ENCODE data around the gene ABCC6.

Gene ABCC6

DNA sequence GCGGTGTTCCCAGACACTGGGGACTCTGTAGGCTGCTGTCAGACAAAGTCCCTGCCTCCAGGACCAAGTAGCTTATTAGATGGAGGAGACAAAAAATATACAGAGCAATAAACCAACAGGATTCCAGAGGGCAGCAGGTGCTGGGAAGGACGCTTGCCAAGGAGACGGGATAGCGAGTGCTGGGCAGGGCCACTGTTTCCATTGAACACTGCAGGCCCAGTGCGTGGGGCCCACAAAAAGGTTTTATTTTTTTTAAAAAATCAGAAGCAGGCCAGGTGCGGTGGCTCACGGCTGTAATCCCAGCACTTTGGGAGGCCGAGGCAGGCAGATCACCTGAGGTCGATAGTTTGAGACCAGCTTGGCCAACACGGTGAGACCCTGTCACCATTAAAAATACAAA is 84.2 kb downstream of the ABCC6 start:
- no peak for DNase-seq

DNA sequence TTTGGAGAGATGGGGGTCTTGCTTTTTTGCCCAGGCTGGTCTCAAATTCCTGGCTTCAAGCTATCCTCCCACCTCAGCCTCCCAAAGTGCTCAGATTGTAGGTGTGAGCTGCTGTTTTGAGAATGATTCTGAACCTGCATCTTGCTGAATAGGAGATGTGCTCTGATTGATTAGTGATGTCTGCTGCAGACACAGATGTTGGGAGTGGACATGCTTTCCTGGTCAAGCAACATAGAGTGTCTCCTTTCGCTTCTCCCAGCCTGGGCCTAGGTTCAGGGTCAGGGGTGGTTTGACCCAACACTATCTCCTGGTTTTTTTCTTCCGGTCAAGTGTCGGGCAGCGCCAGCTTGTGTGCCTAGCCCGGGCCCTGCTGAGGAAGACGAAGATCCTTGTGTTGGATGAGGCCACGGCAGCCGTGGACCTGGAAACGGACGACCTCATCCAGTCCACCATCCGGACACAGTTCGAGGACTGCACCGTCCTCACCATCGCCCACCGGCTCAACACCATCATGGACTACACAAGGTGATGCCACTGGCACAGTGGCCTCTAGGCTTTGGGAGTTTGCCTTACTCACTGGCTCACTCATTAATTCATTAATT is 85.2 kb downstream of the ABCC6 start:
- no peak for DNase-seq

DNA sequence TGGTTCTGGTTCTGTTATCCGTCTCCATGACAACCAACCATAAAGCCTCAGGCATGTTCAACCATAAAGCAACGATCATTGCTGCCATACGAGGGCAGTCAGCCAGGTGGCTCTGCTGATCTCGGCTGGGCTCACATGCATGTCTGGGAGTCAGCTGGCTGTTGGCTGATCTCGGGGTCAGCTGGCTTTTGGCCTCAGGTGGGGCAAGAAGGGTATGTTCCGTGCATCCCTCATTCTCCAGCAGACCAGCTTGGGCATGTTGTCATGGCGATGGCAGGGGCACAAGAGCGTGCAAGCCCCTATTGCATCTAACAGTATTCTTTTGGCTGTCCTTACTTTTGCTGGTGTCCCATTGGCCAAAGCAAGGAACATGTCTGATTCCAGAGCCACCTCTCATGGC is 86.2 kb downstream of the ABCC6 start:
- DNase-seq, result no peak

DNA sequence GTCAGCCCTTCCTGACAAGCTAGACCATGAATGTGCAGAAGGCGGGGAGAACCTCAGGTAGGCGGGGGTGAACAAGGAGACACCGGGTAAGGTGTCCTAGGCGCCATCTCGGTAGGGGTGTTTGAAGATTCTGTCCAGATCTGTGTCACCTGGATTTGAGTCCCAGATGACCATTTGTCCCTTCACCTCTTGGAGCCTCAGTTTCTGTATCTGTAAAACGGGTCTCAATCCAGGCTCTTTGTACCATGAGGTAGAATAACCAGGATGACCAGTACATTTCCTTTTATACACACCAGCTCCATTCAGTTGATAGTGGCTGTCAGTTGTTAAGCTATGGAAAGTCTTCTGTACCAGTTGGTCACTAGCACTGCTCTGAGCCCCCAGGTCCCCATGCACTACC is 86.7 kb downstream of the ABCC6 start:
- no peak for DNase-seq

DNA sequence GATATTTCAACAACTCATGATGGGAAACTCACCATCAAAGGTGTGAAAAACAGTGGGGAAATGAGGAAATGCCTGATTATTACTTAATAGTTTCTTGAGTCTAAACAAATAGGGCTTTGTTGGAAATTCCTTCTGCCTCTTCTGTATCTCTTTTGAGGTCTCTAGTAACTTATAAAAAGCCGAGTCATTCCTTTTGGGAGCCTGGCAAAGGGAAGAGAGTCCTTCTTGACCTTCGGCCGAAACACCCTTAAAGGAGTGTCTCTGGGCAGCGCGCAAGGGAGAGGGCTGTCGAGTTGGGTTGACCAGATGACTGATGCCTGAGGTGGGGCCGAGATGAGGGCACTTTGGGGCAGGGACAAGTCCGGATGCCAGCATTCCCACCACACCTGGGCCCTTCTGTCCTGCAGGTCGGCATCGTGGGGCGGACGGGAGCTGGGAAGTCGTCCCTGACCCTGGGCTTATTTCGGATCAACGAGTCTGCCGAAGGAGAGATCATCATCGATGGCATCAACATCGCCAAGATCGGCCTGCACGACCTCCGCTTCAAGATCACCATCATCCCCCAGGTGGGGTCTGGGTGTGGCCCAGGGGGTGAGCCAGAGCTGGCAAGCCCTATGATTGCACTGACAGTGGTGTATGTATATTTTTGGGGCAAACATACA is 89.2 kb downstream of the ABCC6 start:
- no peak for DNase-seq

DNA sequence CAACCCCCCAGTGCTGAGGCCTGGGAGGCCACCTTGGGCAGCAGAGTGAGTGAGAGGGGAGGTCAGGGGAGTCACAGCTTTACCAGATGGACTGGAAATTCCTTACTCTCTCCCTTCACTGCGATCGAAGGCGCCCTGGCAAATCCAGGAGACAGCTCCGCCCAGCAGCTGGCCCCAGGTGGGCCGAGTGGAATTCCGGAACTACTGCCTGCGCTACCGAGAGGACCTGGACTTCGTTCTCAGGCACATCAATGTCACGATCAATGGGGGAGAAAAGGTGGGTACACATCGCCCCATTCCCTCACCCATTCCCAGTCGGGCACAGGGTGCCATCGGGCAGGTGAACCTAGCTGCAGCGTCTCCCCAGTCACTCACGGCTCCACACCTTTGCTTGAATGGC is 91.6 kb downstream of the ABCC6 start:
- DNase-seq, result no peak

DNA sequence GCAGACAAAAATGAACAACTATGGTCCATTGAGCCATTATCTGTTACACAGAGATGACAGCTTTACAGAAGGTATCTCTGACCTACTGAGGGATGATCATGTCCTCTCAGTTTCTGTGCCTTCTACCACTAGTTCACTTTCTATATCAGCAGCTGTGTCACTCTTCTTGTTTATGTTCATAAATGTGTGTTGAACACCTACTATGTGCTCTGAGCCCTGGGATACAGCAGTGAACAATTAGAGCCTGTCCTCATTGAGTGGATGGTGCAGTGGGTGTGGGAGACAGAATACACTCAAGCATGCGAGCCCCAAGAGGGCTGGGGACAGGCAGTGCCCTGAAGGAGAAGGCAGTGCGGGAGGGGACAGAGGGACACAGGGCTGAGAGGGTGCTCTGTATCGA is 92.1 kb downstream of the ABCC6 start:
- DNase-seq, result no peak

DNA sequence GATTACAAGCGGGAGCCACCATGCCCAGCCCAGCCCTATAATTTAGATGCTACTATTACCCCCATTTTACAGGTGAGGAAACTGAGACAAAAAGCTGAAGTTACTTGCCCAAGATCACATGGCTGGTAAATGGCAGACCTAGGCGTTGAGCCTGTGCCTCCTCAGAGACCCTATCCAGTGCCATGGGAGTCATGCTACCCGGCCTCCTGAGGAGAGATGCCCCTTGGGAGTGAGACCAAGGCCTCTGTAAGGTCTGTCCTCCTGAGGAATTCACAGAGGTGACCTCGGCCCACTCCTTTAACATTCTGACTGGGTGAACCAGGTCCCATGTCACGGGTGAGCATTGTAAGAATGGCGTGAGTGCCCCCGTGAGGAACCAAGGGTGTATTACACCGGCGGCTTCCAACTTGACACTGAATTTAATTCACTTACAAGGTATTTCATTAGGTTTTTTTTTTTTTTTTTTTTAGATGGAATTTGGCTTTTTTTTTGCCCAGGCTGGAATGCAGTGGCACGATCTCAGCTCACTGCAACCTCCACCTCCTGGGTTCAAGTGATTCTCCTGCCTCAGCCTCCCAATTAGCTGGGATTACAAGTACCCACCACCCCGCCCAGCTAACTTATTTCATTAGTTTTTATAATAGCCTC is 95.7 kb downstream of the ABCC6 start:
- no peak for DNase-seq

DNA sequence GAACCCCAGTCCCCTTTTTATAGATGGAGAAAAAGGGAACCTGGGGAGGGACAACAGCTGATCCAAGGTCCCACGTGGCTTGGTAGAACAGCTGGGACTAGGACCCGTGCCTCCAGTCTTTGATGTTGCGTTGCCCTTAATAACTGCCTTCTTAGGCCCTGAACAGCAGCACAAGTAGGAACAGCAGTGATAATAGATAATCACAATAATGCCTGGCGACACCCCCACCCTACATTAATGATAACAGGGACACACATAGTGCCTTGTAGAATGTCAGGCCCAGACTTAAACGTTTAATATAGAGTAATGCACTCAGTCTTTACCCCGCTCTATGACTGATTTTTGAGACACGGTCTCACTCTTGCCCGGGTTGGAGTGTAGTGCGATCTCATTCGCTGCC is 96.4 kb downstream of the ABCC6 start:
- no peak for DNase-seq

DNA sequence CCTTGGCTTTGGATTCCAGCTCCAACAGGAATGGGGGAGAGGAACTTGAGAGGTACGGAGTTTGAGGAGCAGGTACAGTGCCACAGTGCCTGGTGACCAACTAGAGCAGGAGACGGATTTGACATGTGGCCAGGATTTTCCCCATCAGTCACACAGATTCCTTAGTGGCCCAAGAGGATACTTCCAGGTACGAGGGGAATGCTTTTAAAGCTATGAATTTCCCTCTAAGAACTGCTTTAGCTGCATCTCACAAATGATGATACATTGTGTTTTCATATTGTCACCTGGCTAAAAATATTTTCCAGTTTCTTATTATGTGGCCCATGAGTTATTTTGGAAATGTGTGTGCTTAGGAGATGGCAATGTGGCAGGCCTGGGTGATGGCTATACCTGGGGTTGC is 98.3 kb downstream of the ABCC6 start:
- DNase-seq, result no peak

DNA sequence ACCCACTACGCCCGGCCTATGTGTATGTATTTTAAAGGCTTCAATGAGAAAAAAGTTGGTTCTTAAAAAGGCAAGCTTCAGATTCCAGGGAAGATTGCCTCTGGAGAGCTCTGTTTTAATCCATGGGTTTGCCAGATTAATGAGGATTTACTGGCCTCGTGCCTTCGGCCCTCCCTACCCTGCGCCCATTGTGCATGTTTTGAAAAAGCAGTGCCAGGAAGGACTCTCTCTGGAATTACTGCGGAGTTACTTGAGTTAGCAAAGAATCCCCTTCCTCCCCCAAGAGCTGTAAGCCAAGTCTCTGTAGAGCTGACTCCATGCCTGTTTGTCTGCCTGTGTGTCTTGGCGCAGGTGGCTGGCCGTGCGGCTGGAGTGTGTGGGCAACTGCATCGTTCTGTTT is 98.9 kb downstream of the ABCC6 start:
- no peak for DNase-seq

DNA sequence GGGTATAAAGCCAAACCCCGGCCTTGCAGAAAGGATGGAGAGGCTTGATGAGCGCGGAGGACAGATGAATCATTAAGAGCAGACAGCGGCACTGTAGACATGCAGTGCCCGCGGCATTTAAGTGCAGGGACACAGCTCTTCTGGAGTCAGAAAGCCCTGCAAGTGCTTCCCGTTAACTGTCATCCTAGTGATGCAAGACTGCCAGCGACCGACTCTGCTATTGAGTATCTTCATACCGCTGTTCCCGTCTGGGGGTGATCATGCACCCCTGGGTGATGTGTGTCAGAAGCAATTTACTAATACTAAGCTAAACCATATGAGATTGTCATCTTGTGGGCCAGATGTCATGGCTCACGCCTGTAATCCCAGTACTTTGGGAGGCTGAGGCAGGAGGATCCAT is 101.0 kb downstream of the ABCC6 start:
- no peak for DNase-seq

DNA sequence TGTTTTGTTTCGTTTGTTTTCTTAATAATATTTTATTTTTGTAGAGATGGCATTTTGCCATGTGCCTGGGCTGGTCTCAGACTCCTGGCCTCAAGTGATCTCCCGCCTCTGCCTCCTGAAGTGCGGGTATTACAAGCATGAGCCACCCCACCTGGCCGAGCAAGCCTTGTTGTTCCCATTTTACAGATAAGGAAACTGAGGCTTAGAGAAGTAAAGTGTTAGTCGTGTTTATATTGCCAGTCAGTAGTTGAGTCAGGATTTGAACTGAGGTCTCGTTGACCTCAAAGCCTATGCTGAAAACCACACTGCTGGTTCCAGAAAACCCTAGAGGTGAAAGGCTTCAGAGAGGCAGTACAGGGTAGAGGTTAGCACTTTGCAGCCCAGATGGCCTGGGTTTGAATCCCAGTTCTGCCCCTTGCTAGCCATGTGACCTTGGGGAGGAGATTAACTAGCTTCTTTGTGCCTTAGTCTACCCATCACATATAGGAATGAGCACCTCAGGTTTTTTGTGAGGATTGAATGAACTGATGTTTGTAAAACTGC is 102.0 kb downstream of the ABCC6 start:
- no peak for DNase-seq

DNA sequence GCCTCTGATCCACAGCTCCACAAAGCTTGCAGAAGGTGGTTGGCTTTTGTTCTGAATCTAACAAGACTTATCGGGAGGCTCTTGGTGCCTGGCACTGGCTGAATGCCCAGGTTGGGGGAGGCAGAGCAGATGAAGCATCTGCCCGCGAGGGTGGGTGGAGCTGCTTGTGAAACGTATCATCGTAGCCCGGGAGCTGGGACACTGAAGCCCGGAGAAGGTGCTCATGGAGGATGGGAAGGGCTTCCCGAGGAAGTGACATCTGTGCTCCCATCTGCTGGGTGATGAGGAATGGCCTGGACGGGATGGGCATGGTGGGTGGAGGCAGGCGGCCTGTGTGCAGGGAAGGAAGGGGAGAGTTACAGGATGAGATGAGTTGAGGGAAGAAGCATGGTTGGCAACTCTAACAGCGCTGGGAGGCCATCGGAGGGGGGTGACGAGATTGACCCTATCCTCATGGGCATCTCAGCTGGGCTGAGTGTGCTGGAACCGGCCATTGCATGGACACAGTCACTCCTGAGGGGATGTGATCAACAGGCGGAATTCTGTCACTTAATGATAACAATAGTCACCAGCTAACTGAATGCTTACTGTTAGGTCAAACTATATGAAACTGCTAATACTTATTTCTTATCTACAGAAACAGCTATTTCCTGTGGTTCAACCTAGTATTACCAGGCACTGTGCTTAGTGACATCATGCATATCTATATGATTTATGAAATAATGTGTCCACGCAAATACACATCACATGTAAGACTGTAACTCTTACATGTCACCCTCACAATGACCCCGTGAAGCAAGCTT is 102.7 kb downstream of the ABCC6 start:
- no peak for DNase-seq

DNA sequence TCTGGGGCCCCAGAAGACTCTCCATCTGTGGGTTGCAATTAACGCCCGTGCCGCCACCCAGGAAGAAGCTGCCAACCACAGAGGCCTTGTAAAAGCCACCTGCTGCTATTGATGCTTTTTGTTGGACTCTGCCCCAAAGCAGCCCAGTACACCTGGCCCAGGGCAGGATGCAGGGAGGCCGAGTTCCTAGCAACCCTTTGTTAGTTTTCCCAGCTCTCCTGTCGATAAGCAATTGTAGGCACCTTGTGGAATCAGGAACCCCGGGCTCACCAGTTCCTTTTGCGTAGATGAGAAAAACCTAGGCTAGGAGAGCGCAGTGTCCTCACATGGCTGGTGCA is 103.3 kb downstream of the ABCC6 start:
- DNase-seq, result no peak

DNA sequence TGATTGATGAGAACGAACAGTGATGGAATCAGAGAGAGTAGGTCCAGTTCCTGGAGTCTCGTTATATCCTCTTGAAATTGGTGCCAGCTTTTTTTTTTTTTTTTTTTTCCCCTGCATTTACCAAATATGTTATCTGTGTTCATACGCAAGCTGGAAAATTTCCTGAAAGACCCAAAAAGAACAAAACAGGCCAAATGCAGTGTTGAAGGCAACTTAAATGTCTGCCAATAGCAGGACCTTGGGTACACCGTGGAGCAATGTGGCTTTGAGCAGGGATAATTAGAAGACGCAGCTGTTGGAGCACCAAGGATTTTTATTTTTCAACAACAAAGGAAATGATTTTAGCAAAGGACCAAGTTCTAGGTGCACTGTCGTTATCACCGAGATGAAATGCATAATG is 105.0 kb downstream of the ABCC6 start:
- no peak for DNase-seq

DNA sequence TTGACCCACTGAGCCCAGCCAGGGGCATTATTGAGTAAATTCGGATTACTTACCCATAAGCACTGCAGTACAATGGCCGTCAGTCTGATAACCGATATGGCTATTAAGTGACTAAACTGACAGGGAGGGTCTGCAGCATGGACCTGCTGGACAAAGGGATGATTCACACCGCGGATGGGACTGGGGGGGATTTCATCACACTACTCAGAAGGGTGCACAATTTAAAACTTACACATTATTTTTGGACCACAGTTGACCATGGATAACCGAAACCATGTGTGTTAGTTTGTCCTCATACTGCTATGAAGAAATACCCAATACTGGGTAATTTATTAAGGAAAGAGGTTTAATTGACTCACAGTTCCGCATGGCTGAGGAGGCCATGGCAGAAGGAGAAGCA is 106.5 kb downstream of the ABCC6 start:
- DNase-seq, result no peak

DNA sequence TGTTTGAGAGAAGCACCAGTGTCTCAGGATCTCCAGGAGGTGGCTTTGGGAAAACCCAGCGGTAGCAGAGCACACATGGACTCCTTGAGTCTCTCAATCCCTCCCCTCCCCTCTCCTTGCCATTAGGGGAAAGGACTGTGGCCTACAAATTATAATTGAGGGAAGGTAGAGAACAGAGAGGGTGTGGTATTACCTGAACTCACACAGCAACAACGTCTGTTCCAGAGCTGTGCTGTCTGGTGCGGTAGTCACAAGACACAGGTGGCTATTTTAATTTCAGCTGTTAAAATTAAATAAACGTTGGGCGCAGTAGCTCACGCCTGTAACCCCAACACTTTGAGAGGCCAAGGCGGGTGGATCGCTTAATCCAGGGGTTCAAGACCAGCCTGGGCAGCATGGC is 110.2 kb downstream of the ABCC6 start:
- no peak for DNase-seq

DNA sequence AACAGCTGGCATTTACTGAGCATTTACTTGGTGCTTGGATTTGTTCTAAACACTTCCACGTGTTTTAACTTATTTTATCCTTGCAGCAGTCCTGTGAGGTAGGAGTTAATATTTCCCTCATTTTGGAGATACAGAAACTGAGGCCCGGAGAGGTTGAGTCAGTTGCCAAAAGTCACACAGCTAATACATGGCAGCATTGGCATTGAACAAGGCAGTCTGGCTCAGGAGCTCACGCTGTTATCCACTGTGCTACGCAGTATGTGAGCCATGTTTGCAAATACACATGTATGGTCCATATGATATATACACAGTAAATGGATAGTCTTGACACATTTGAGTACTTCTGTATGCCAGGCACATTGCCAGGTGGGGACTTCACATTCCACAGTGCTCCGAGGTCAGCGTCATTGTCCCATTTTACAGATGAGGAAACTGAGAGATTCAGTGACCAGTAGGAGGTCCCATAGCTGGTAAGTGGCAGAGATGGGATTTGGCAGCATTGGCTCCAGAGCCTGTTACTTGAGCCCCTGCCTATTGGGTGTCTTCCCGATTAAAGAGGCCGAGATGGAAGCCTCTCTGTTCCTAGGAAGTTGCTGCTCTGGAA is 110.7 kb downstream of the ABCC6 start:
- DNase-seq, result no peak

DNA sequence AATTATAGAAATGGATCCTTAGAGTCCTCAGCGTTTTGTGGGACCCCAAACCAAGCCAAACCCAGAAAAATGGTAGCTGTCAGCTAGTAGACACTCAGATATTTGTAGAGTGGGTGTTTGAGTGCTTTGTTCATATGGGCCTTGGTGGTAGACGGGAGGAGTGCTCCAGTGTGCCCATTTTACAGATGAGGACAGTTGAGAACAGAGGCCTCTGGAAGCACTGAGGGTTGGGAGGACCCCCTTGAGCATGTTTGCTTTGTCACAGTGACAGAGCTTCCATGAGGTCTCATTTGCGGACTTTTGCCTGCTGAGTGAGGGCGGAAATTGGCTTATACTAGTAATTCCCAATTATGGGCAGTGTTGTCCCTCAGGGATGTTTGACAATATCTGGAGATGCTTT is 111.7 kb downstream of the ABCC6 start:
- no peak for DNase-seq

DNA sequence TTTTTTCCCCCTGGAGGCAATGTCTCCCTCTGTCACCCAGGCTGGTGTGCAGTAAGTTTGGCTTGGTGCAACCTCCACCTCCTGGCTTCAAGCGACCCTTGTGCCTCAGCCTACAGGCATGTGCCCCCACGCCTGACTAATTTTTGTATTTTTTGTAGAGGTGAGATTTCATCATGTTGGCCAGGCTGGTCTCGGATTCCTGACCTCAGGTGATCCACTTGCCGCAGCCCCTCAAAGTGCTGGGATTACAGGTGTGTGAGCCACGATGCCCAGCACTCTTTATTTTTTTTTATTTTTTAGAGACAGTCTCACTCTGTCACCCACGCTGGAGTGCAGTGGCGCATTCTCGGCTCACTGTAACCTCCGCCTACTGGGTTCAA is 113.2 kb downstream of the ABCC6 start:
- DNase-seq, result no peak

DNA sequence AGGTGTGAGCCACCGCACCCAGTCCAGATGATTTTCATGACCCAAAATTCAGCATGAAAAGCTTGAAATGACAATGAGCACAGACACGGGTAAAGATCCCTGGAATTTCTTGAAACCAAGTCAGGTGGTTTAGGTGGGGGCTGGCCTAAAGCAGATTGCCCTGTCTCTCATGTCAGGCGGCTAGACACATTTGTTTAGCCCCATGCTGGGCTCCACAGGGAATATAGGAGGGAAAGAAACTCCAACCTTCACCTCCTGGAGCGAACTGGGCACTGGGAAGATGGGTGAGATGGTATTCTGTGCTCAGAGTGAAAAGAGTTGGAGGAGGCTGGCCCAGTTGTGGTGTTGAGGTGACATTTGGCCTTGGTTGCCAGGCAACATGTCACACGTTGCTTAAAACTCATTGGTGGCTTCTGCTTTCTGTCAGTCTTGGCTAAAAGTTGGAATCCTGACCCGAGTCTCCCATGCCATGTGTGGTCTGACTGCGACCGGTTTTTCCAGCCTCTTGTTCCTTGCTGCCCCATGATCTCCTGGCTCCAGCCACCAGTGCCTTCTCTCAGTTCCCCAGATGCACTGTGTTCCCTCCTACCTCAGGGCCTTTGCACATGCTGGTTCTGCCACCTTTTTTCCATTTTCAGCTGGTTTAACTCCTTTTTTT is 113.7 kb downstream of the ABCC6 start:
- DNase-seq, result no peak

DNA sequence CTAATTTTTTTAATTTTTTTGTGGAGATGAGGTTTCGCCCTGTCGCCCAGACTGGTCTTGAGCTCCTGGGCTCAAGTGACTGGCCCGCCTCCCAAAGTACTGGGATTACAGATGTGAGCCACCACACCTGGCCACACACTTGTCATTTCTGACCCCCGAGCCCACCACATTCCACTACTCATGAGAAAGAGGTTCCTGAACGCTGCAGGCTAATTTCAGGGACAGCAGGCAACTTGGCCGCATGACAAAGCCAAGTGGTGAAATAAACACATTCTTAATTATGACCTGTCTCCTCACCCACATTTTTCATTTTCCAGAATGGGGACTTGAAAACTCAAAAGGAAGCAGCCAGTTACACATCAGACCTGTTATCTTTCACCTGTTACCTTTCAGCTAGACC is 114.5 kb downstream of the ABCC6 start:
- no peak for DNase-seq

Data from SIG-M5 (cell line).